GM12892 (cell line): Measurements from ENCODE around the gene XRCC3.

ENCODE experiments used
- POLR2A ChIP-seq: IDR thresholded peaks from 2 replicates; pipeline ENCODE4 v1.6.1; 2011; ENCODE audit warnings: low read depth, low read length, control low read depth
- POLR2AphosphoS5 ChIP-seq: IDR thresholded peaks from 2 replicates; pipeline ENCODE4 v1.6.1; 2011; ENCODE audit warnings: low read depth, low read length, control low read depth
- TAF1 ChIP-seq: IDR thresholded peaks from 2 replicates; pipeline ENCODE4 v1.6.1; 2011; ENCODE audit warnings: low read depth, mild to moderate bottlenecking, control low read depth, low read length, borderline replicate concordance

GRCh38 chr14:103690332-103690731, 24.9 kb downstream of the XRCC3 start:
- no peak for TF ChIP-seq TAF1
- TF ChIP-seq POLR2A, result no peak
- TF ChIP-seq POLR2AphosphoS5, result no peak
